HepG2 (cell line): ENCODE data around the gene FMNL2. TPM values are rescaled to one million over a fixed set of nuclear protein-coding genes. Genes with fewer than 3 reads are reported as not detected.
A peak's percentile ranks its signal among the peaks of the same experiment; 100 is the strongest.

Experiments used
- ATAC-seq: fragments of 200-7000 bp; cut with Tn5 transposase; 3 replicates; pipeline ENCODE4 v1.9.1; 2020; ENCODE audit warnings: mild to moderate bottlenecking, moderate library complexity
- BruUV-seq: library from RNA; stranded (reverse); fragments of 400-500 nt; replicated peaks from 2 replicates; lab custom pipeline; 2021; lab: Mats Ljungman, UMichigan
- CTCF ChIA-PET: fragments of 300-600 bp; formaldehyde crosslinking; extraction: SDS; loops from one replicate; lab custom pipeline; 2021; ENCODE audit warnings: low total read pairs, inconsistent platforms, low intra/inter-chr PET ratio; lab: Yijun Ruan, JAX
- POLR2A ChIA-PET: fragments of 350-600 bp; sonication (Branson Sonifier 250); formaldehyde crosslinking; loops from one replicate; lab custom pipeline; 2020; ENCODE audit warnings: antibody characterized with exemption, inconsistent platforms; lab: Yijun Ruan, JAX
- DNase-seq: peaks from one replicate; pipeline ENCODE4 v3.0.0-alpha.2; 2015; ENCODE audit warnings: low spot score
- FAIRE-seq: peaks from 3 replicates; lab custom pipeline; 2011; peaks lifted over from hg19 to GRCh38; lab: Jason Lieb, UNC
- H2AFZ ChIP-seq: one replicate; pipeline ENCODE4 v1.6.1; 2011; ENCODE audit warnings: low read length, inconsistent platforms
- H3K27ac ChIP-seq: fragments of 300-600 bp; 3 replicates; pipeline ENCODE4 v1.8.0; 2011; ENCODE audit warnings: mixed run types, mild to moderate bottlenecking, mixed read lengths, low read length, inconsistent platforms; ENCODE audit not compliant: insufficient read depth; ENCODE audit errors: extremely low read length
- H3K27me3 ChIP-seq, 2 experiments: fragments of 200-600 bp in 1 of 2; 2 replicates in 1 of 2; 3 replicates in 1 of 2; pipeline versions ENCODE4 v1.6.0 to v1.8.0; 2011; ENCODE audit warnings: low read length in 2 of 2, mild to moderate bottlenecking in 2 of 2, moderate library complexity in 2 of 2, inconsistent platforms in 1 of 2; ENCODE audit not compliant: insufficient read depth in 2 of 2, control insufficient read depth in 1 of 2
- H3K36me3 ChIP-seq, 2 experiments: fragments of 200-600 bp in 1 of 2; replicated peaks in 1 of 2; 2 replicates in 1 of 2; 3 replicates in 1 of 2; pipeline versions ENCODE4 v1.5.1 to v1.8.0; 2011; ENCODE audit warnings: low read length in 2 of 2, inconsistent platforms in 1 of 2; ENCODE audit not compliant: insufficient read depth in 2 of 2, control insufficient read depth in 1 of 2
- H3K4me1 ChIP-seq: 2 replicates; pipeline ENCODE4 v1.5.1; 2012; ENCODE audit warnings: low read length, inconsistent platforms; ENCODE audit not compliant: insufficient read depth
- H3K4me2 ChIP-seq: 2 replicates; pipeline ENCODE4 v1.6.0; 2011; ENCODE audit warnings: low read depth, low read length, inconsistent platforms
- H3K4me3 ChIP-seq, 3 experiments: fragments of 200-600 bp in 1 of 3; sonication (generic), shearing (Covaris generic) in 1 of 3; replicated peaks in 1 of 3; 2 replicates each; pipeline ENCODE4 v1.5.1; 2011 to 2016; ENCODE audit warnings: low read length in 3 of 3, inconsistent platforms in 2 of 3, low read depth in 2 of 3, mild to moderate bottlenecking in 2 of 3, control low read depth in 1 of 3, mixed read lengths in 1 of 3; ENCODE audit not compliant: insufficient read depth in 1 of 3
- H3K79me2 ChIP-seq: one replicate; pipeline ENCODE4 v1.6.1; 2011; ENCODE audit warnings: low read length, inconsistent platforms; ENCODE audit not compliant: insufficient read depth
- H3K9ac ChIP-seq: 2 replicates; pipeline ENCODE4 v1.6.0; 2011; ENCODE audit warnings: mild to moderate bottlenecking, low read depth, low read length, inconsistent platforms; ENCODE audit not compliant: insufficient read depth
- H3K9me3 ChIP-seq: 2 replicates; pipeline ENCODE4 v1.5.1; 2012; ENCODE audit warnings: mild to moderate bottlenecking, low read length
- H4K20me1 ChIP-seq: 2 replicates; pipeline ENCODE4 v1.6.0; 2011; ENCODE audit warnings: inconsistent platforms, mild to moderate bottlenecking, low read length, moderate library complexity; ENCODE audit not compliant: insufficient read depth
- CREB1 ChIP-seq, 2 experiments: fragments of 450-650 bp in 1 of 2; IDR thresholded peaks; 2 replicates each; pipeline ENCODE4 v1.6.1; 2016 to 2017; ENCODE audit warnings: control low read depth in 1 of 2, mild to moderate bottlenecking in 1 of 2, missing compliant biosample characterization in 1 of 2, missing genetic modification characterization in 1 of 2
- DR1 ChIP-seq: sonication (generic); formaldehyde crosslinking; IDR thresholded peaks from 2 replicates; pipeline ENCODE4 v1.8.0; 2021; ENCODE audit warnings: mild to moderate bottlenecking, missing genetic modification reagents, inconsistent platforms
- GATAD2A ChIP-seq: IDR thresholded peaks from 2 replicates; pipeline ENCODE4 v1.6.1; 2016
- PAXIP1 ChIP-seq: sonication (generic); formaldehyde crosslinking; conservative IDR thresholded peaks from 2 replicates; pipeline ENCODE4 v1.4.0; 2020; ENCODE audit warnings: mild to moderate bottlenecking, missing genetic modification reagents, moderate library complexity
- YEATS2 ChIP-seq: sonication (generic); formaldehyde crosslinking; IDR thresholded peaks from 2 replicates; pipeline ENCODE4 v1.4.0; 2020; ENCODE audit warnings: missing genetic modification reagents, borderline replicate concordance
- ZMYM2 ChIP-seq: sonication (generic); formaldehyde crosslinking; IDR thresholded peaks from 2 replicates; pipeline ENCODE4 v1.8.0; 2022; ENCODE audit warnings: mild to moderate bottlenecking, missing genetic modification reagents
- ZNF687 ChIP-seq: sonication (generic); formaldehyde crosslinking; IDR thresholded peaks from 2 replicates; pipeline ENCODE4 v1.5.1; 2020; ENCODE audit warnings: mild to moderate bottlenecking, missing genetic modification reagents, moderate library complexity
- ZNF780A ChIP-seq: sonication (generic); formaldehyde crosslinking; IDR thresholded peaks from 2 replicates; pipeline ENCODE4 v1.8.0; 2022; ENCODE audit warnings: mild to moderate bottlenecking, missing genetic modification reagents, moderate library complexity
- ZNF878 ChIP-seq: sonication (generic); formaldehyde crosslinking; IDR thresholded peaks from 2 replicates; pipeline ENCODE4 v1.8.1; 2023; ENCODE audit warnings: mild to moderate bottlenecking, missing genetic modification reagents, moderate library complexity
- WGBS: methylation state at CpG from one replicate; pipeline ENCODE4 v1.1.6; 2017; ENCODE audit warnings: low lambda C conversion rate; 5-methylcytosine and 5-hydroxymethylcytosine counted together
- in situ Hi-C: cut with HindIII; loops from 2 replicates; pipeline ENCODE4 v1.10.0; 2017; ENCODE audit warnings: low pct_unique_long_range_greater_than_20kb; ENCODE audit not compliant: extremely low pct_ligation_motif_present
- intact Hi-C: fragments of 100-400 bp; cut with micrococcal nuclease; formaldehyde crosslinking; loops from one replicate; pipeline ENCODE4 v1.10.0; 2022; ENCODE audit not compliant: unreplicated experiment
- polyA plus RNA-seq, 8 experiments: library from polyadenylated mRNA; depleted of rRNA in 3 of 8; stranded (reverse) in 7 of 8; unstranded in 1 of 8; fragments of >200 nt; fragmentation: Illumina TruSeq in 4 of 8; extraction: Trizol in 4 of 8; gene quantifications; 2 replicates each; pipeline versions ENCODE4 v1.2.1 to v1.2.3, GENCODE V29; 2011 to 2016; ENCODE audit warnings: low read depth in 4 of 8, missing spikeins in 1 of 8, mixed read lengths in 1 of 8; ENCODE audit not compliant: insufficient read depth in 1 of 8
- total RNA-seq, 5 experiments: library from RNA; depleted of rRNA; stranded (reverse); fragments of >200 nt; fragmentation: Illumina TruSeq; extraction: Trizol; gene quantifications; 2 replicates each; pipeline ENCODE4 v1.2.3, GENCODE V29; 2016; ENCODE audit warnings: low read depth in 1 of 5

Gene FMNL2
- total and polyA plus RNA-seq, 2 of the 13 experiments (the other 11 are each of a cell fraction or from before 2014, with no cell fraction given) = 66.5 to 67.7 TPM

GRCh38 chr2:152334701-152335015, 316 bp upstream of the FMNL2 start (continued):
- TF ChIP-seq ZNF878 (CRISPR knock-in tag) (0 out of 2 replicates have a peak, but pooled peaks have one; percentile 21), GATAD2A (CRISPR knock-in tag) (peak; percentile 23; the same call in 1 of the 2 replicates), CREB1 (IDR thresholded peaks at IDR 0.05) (no peak), CREB1 (CRISPR knock-in tag; IDR thresholded peaks at IDR 0.05) (peak; percentile 44; the same call in 1 of the 2 replicates), ZNF687 (CRISPR knock-in tag) (no peak), DR1 (no peak), YEATS2 (peak; percentile 40; the same call in 1 of the 2 replicates), ZNF780A (CRISPR knock-in tag) (0 out of 2 replicates have a peak, but pooled peaks have one; percentile 41)

GRCh38 chr2:152335726-152336118, 748 bp downstream of the FMNL2 start:
- peak overlapping the region; percentile 69 for H3K27ac ChIP-seq
- DNase-seq (no peak), FAIRE-seq (no peak), ATAC-seq (peak; percentile 8)
- H2AFZ ChIP-seq = no peak overlapping the region
- WGBS = 2% methylated on average over 32 of the region's 35 CpGs
- peaks cover 55% of the 10 kb centered on the region for H3K79me2 ChIP-seq
- H3K4me3 ChIP-seq = peak overlapping the region; percentile 95 to 98 (median 96)
- peaks cover 41% of the 10 kb centered on the region for H4K20me1 ChIP-seq
- intact Hi-C loops (loop anchor here (2.0 to 5.0 kb wide), 9 partner anchors 15 to 298 kb away; no protein-coding TSS in a partner anchor), in situ Hi-C loops (loop anchor here (5.0 to 10.0 kb wide), 3 partner anchors 77 to 299 kb away; no protein-coding TSS in a partner anchor)
- ChIA-PET CTCF (interaction anchor here (0.7 kb wide), 1 partner anchor 161 kb away, joined by 3 read pairs; the partner anchor contains the start of gene STAM2), POLR2A (interaction anchor here (1.3 to 3.1 kb wide), 8 partner anchors 9 to 160 kb away, joined by 3 to 18 read pairs (median 7); partner anchors contain the start of gene STAM2)
- H3K9ac ChIP-seq = peak overlapping the region; percentile 87
- peaks cover 0 to 14% of the 10 kb centered on the region in 2 experiments; a peak in 4 of 5 replicates for H3K27me3 ChIP-seq
- H3K4me1 ChIP-seq = peaks cover 46% of the 10 kb centered on the region
- H3K4me2 ChIP-seq = peak overlapping the region; percentile 98
- no peaks in the 10 kb centered on the region for H3K36me3 ChIP-seq
- H3K9me3 ChIP-seq = no peaks in the 10 kb centered on the region
- BruUV-seq = no TSS peak
- TF ChIP-seq PAXIP1 = no peak
- TF ChIP-seq ZMYM2 (CRISPR knock-in tag) = no peak
